ENCODE measurements around the gene IL3RA.

- TF ChIP-seq, protein P1, sequence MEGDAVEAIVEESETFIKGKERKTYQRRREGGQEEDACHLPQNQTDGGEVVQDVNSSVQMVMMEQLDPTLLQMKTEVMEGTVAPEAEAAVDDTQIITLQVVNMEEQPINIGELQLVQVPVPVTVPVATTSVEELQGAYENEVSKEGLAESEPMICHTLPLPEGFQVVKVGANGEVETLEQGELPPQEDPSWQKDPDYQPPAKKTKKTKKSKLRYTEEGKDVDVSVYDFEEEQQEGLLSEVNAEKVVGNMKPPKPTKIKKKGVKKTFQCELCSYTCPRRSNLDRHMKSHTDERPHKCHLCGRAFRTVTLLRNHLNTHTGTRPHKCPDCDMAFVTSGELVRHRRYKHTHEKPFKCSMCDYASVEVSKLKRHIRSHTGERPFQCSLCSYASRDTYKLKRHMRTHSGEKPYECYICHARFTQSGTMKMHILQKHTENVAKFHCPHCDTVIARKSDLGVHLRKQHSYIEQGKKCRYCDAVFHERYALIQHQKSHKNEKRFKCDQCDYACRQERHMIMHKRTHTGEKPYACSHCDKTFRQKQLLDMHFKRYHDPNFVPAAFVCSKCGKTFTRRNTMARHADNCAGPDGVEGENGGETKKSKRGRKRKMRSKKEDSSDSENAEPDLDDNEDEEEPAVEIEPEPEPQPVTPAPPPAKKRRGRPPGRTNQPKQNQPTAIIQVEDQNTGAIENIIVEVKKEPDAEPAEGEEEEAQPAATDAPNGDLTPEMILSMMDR (IDR thresholded peaks at IDR 0.05): no peak
- TF ChIP-seq POLR2A (IDR thresholded peaks at IDR 0.05): no peak
Measured at GRCh38 chrX:1398431-1399340, 62.1 kb downstream of the IL3RA start.
